Heart right ventricle (tissue), 16 donors: ENCODE measurements around the gene WDR18. TPM values are rescaled to one million over a fixed set of nuclear protein-coding genes. Genes with fewer than 3 reads are reported as not detected.

ENCODE experiments used
- ATAC-seq, 8 donors: fragments of 200-7000 bp; cut with Tn5 transposase; one replicate each; pipeline ENCODE4 v1.9.1; 2020; ENCODE audit warnings: mild to moderate bottlenecking in 8 of 8, moderate library complexity in 8 of 8, moderate number of reproducible peaks in 1 of 8
- DNase-seq, 2 donors: peaks; one replicate each; pipeline ENCODE4 v3.0.0-alpha.2; 2020
- H3K27ac ChIP-seq, 10 donors: fragments of 200-600 bp; sonication (generic) in 2 of 10; one replicate each; pipeline versions ENCODE4 v1.5.0 to v1.8.0; 2020 to 2022; ENCODE audit warnings: mild to moderate bottlenecking in 3 of 10
- H3K27me3 ChIP-seq, 7 donors: fragments of 200-600 bp; one replicate each; pipeline ENCODE4 v1.8.0; 2021 to 2022; ENCODE audit warnings: mild to moderate bottlenecking in 2 of 7
- H3K36me3 ChIP-seq, 9 donors: fragments of 200-600 bp; sonication (generic) in 1 of 9; one replicate each; pipeline versions ENCODE4 v1.5.0 to v1.8.0; 2020 to 2022; ENCODE audit warnings: mild to moderate bottlenecking in 2 of 9
- H3K4me1 ChIP-seq, 9 donors: fragments of 200-600 bp; sonication (generic) in 1 of 9; one replicate each; pipeline versions ENCODE4 v1.5.0 to v1.8.0; 2020 to 2022; ENCODE audit warnings: mild to moderate bottlenecking in 4 of 9
- H3K4me3 ChIP-seq, 10 donors: fragments of 200-600 bp; sonication (generic) in 2 of 10; one replicate each; pipeline versions ENCODE4 v1.5.0 to v1.8.0; 2020 to 2022; ENCODE audit warnings: mild to moderate bottlenecking in 7 of 10, moderate library complexity in 2 of 10
- H3K9me3 ChIP-seq, 11 donors: fragments of 200-600 bp in 10 of 11; sonication (generic) in 2 of 11; one replicate each; pipeline versions ENCODE4 v1.5.0 to v1.8.0; 2013 to 2022; ENCODE audit warnings: mild to moderate bottlenecking in 2 of 11, control low read depth in 1 of 11, moderate library complexity in 1 of 11
- CTCF ChIP-seq, 9 donors: fragments of 200-600 bp; sonication (generic) in 2 of 9; IDR thresholded peaks; one replicate each; pipeline versions ENCODE4 v1.5.0 to v1.8.0; 2021 to 2022; ENCODE audit warnings: antibody characterized with exemption in 9 of 9, mild to moderate bottlenecking in 5 of 9, moderate library complexity in 1 of 9
- WGBS, 2 donors: extraction: QIAGEN DNeasy Blood & Tissue Kit; methylation state at CpG; one replicate each; pipeline ENCODE4 v1.1.7; 2013; ENCODE audit warnings: inconsistent platforms in 1 of 2; 5-methylcytosine and 5-hydroxymethylcytosine counted together
- intact Hi-C, 10 donors: fragments of 100-400 bp; cut with DNase I; formaldehyde crosslinking; loops; one replicate each; pipeline versions ENCODE4 v1.11.1 to v1.14.2; 2022
- polyA plus RNA-seq, 2 donors: library from polyadenylated mRNA; stranded (reverse); fragments of 200-250 nt; gene quantifications; one replicate each; pipeline ENCODE4 v1.2.3, GENCODE V29; 2013
- total RNA-seq, 10 donors: library from RNA; stranded (reverse); fragmentation: NEBNext Ultra II Directional in 3 of 10; extraction: Animal tissue kit (Norgen Biotek cat#: 25700) in 3 of 10; gene quantifications; one replicate each; pipeline versions ENCODE4 v1.2.1 to v1.2.4, GENCODE V29; 2021 to 2023
- donor health status: Arrhythmogenic right ventricular cardiomyopathy.
- donor health status: ischemic (EF 13 %, LVEDD 7.1; RV severe dilation, severe dysfunction).
- donor health status: healthy with polysubstance abuse.
- donor health status: DM: no; HTN: yes; CAD: no.
- donor health status: DM: no; HTN: no; CAD: no.
- donor health status: ischemic (EF 25% LVEDD 6.9; RV normal size, moderate dysfunction).
- donor health status: ischemic (EF 25% LVEDD 5.7; RV mildly dilated, moderate dysfunction).
- donor health status: healthy.
- donor health status: DM: yes; HTN: yes; CAD: no.
- donor health status: Ischemic cardiomyopathy.
- donor health status: ischemic (EF 35%, LVEDD 5.7; RV mildly dilated, moderate dysfunction).
- donor health status: nonischemic (EF 11% LVEDD 7.7; RV severe dilation, severe dysfunction).
- donor health status: DM: yes; HTN: yes; CAD: no.
- donor health status: PGD.
- donor health status: ischemic (EF 29% LVEDD 5.4; RV normal size, mild dysfunction).
- donor health status: nonischemic (EF 23%, LVEDD 6.1; RV moderate dilation, normal function).

WDR18 gene
- total and polyA plus RNA-seq, 12 donors, result 17.3 to 66.4 (median 21.0) TPM

DNA sequence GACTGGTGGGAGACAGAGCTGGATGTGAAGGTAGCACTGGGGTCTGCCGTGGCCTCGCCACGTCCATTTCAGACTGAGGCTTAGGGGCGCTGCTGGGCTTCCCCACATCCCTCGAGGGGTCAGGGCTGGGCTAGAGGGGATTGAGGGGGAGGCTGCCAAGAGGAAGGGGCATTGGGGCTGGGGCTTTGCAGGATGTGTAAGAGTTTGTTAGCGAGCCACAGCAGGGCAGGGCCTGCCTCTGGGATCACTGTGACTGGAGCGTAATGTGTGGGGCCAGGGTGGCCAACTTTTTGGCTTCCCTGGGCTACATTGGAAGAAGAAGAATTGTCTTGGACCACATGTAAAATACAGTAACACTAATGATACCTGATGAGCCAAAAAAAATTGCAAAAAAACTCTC, 44.2 kb upstream of the WDR18 start:
- 94 to 100% methylated on average over 7 of the region's 7 CpGs for WGBS, 2 donors
- Histone ChIP-seq H3K4me1 (peaks cover 3 to 29% (median 9%) of the 10 kb centered on the region in 9 donors), H3K27ac (peak overlapping the region in 5 of 10 donors; percentile 72 to 90 (median 83)), H3K4me3 (peak overlapping the region in 1 of 10 donors; percentile 41), H3K27me3 (no peaks in the 10 kb centered on the region), H3K36me3 (peaks cover 0 to 18% (median 0%) of the 10 kb centered on the region in 9 donors), H3K9me3 (peaks cover 0 to 4% (median 0%) of the 10 kb centered on the region in 11 donors)
- ATAC-seq (no peak), DNase-seq (no peak)
- intact Hi-C loops, result loop anchor here in 1 of 10 donors (5.0 kb wide), 1 partner anchor 32 kb away; no protein-coding TSS in a partner anchor
- no peak for TF ChIP-seq CTCF (IDR thresholded peaks at IDR 0.05)

DNA sequence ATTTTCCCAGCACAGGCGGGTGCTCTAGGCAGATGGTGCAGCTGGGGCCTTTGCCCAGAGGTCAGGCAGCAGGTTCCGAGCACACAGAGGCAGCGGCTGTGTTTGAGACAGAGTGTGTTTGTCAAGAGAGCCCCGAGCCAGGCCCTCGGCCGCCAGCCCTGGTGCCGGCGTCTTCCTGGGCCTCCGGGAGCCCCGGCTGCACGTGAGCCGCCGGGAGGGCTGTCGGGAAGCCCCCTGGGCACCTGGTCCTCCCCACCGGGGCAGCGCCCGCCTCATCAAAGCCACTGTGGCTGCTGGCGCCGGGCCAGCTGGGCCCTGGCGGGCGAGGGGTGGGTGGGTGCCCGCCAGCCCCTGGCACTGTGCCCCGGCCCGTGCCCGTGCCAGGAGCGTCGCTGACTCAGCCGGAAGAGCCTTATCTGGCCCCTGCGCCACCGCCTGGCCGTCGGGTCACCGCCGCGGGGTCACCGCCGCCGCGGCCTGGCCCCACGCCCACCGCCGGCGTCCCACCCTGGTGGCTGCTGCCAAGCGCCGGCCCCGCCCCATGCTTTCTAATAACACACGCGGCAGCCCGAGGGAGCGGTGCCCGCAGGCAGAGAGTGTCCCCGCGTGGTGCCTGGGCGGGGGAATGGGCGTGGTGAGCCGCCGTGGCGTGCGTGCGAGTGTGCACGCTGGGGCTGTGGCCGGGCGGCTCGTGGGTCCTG, 43.4 kb upstream of the WDR18 start:
- Histone ChIP-seq H3K27me3 (no peaks in the 10 kb centered on the region), H3K9me3 (peaks cover 0 to 4% (median 0%) of the 10 kb centered on the region in 11 donors), H3K4me3 (peak overlapping the region in 9 of 10 donors; percentile 24 to 50 (median 41)), H3K4me1 (peaks cover 0 to 20% (median 4%) of the 10 kb centered on the region in 9 donors), H3K27ac (peak overlapping the region; percentile 10 to 90 (median 78)), H3K36me3 (peaks cover 0 to 18% (median 0%) of the 10 kb centered on the region in 9 donors)
- TF ChIP-seq CTCF (IDR thresholded peaks at IDR 0.05), result peak in 1 of 9 donors; percentile 21
- intact Hi-C loops, result no loop called here
- DNase-seq, result peak in 1 of 2 donors; percentile 74
- peak; percentile 56 to 88 (median 78) for ATAC-seq
- 40 to 59% methylated on average over 61 to 64 of the region's 64 CpGs for WGBS, 2 donors

GRCh38 chr19:941292-942132, 42.6 kb upstream of the WDR18 start:
- Histone ChIP-seq H3K4me1 (peaks cover 0 to 20% (median 4%) of the 10 kb centered on the region in 9 donors), H3K4me3 (peak overlapping the region in 9 of 10 donors; percentile 24 to 50 (median 41)), H3K27ac (peak overlapping the region in 9 of 10 donors; percentile 10 to 90 (median 79)), H3K36me3 (peaks cover 0 to 18% (median 0%) of the 10 kb centered on the region in 9 donors), H3K27me3 (no peaks in the 10 kb centered on the region), H3K9me3 (peaks cover 0 to 4% (median 0%) of the 10 kb centered on the region in 11 donors)
- 82 to 83% methylated on average over 42 to 45 of the region's 45 CpGs for WGBS, 2 donors
- intact Hi-C loops, result no loop called here
- DNase-seq, result no peak
- TF ChIP-seq CTCF (IDR thresholded peaks at IDR 0.05), result no peak
- no peak for ATAC-seq

GRCh38 chr19:942133-942645, 42.0 kb upstream of the WDR18 start:
- ATAC-seq (no peak), DNase-seq (no peak)
- 92 to 94% methylated on average over 32 of the region's 32 CpGs for WGBS, 2 donors
- H3K4me1 ChIP-seq, result peaks cover 0 to 23% (median 4%) of the 10 kb centered on the region in 9 donors
- H3K4me3 ChIP-seq, result no peak overlapping the region
- H3K27ac ChIP-seq, result no peak overlapping the region
- no peaks in the 10 kb centered on the region for H3K27me3 ChIP-seq
- intact Hi-C loops, result no loop called here
- H3K36me3 ChIP-seq, result peaks cover 0 to 18% (median 0%) of the 10 kb centered on the region in 9 donors
- H3K9me3 ChIP-seq, result peaks cover 0 to 4% (median 0%) of the 10 kb centered on the region in 11 donors
- no peak for TF ChIP-seq CTCF (IDR thresholded peaks at IDR 0.05)
